Measurements from ENCODE around the gene PLCB2.
A peak's percentile ranks its signal among the peaks of the same experiment; 100 is the strongest.

The PLCB2 gene

DNA sequence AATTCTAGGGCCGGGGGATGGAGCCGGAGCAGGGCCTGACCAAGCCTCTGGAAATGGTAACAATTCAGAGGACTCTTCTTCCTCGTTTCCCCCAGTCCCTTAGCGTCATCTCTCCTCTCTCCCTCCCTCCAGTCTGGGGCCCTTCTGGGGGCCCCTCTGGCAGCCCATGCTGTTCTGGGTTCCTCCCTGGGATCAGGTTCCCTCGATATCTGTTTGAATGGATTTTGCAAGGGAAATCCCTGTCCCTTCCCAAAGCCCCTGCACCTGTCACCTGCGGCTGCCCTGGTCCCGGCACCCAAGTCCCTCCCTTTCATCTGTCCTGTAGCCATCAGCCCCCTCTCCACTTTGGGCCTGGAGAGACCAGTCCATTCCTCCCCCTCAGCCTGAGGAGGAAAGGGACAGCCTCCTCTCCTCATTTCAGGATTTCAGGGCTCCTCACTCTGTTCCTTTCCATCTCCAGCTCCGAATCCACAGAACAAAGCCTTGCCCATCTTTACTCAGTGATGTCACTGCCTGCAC, 1.7 kb upstream of the PLCB2 start:
- no peak for TF ChIP-seq POLR2A (IDR thresholded peaks at IDR 0.05; ENCODE audit: low read depth, low read length)
- no peak for TF ChIP-seq POLR2AphosphoS5 (IDR thresholded peaks at IDR 0.05; ENCODE audit: low read depth, low read length)
- no peak for TF ChIP-seq TAF1 (IDR thresholded peaks at IDR 0.05; ENCODE audit: borderline replicate concordance, low read depth, low read length)
- DNase-seq (ENCODE audit: insufficient read length) (no peak), FAIRE-seq (no peak)

GRCh38 chr15:40306908-40307307, 827 bp downstream of the PLCB2 start:
- DNase-seq (ENCODE audit: insufficient read length) (no peak), FAIRE-seq (no peak)
- no peak for TF ChIP-seq POLR2AphosphoS5 (IDR thresholded peaks at IDR 0.05; ENCODE audit: low read depth, low read length)
- TF ChIP-seq POLR2A (IDR thresholded peaks at IDR 0.05; ENCODE audit: low read depth, low read length): no peak
- TF ChIP-seq TAF1 (IDR thresholded peaks at IDR 0.05; ENCODE audit: borderline replicate concordance, low read depth, low read length): no peak

GRCh38 chr15:40306371-40306770, 1.4 kb downstream of the PLCB2 start:
- DNase-seq (ENCODE audit: insufficient read length) (no peak), FAIRE-seq (no peak)
- TF ChIP-seq TAF1 (IDR thresholded peaks at IDR 0.05; ENCODE audit: borderline replicate concordance, low read depth, low read length) (no peak), POLR2A (IDR thresholded peaks at IDR 0.05; ENCODE audit: low read depth, low read length) (no peak), POLR2AphosphoS5 (IDR thresholded peaks at IDR 0.05; ENCODE audit: low read depth, low read length) (no peak)

- DNase-seq (ENCODE audit: insufficient read length) (no peak), FAIRE-seq (no peak)
- TF ChIP-seq TAF1 (IDR thresholded peaks at IDR 0.05; ENCODE audit: borderline replicate concordance, low read depth, low read length) (no peak), POLR2AphosphoS5 (IDR thresholded peaks at IDR 0.05; ENCODE audit: low read depth, low read length) (no peak), POLR2A (IDR thresholded peaks at IDR 0.05; ENCODE audit: low read depth, low read length) (no peak)
These were observed 2.5 kb downstream of the PLCB2 start for GRCh38 chr15:40305281-40305680.

- DNase-seq (ENCODE audit: insufficient read length): no peak
- TF ChIP-seq TAF1 (IDR thresholded peaks at IDR 0.05; ENCODE audit: borderline replicate concordance, low read depth, low read length): no peak
These were observed 4.2 kb downstream of the PLCB2 start for GRCh38 chr15:40303576-40303975.

GRCh38 chr15:40302981-40303380, 4.8 kb downstream of the PLCB2 start:
- TF ChIP-seq POLR2AphosphoS5 (IDR thresholded peaks at IDR 0.05; ENCODE audit: low read depth, low read length) (no peak), POLR2A (IDR thresholded peaks at IDR 0.05; ENCODE audit: low read depth, low read length) (no peak), TAF1 (IDR thresholded peaks at IDR 0.05; ENCODE audit: borderline replicate concordance, low read depth, low read length) (no peak)
- no peak for DNase-seq (ENCODE audit: insufficient read length)
- FAIRE-seq: no peak

More at GRCh38 chr15:40303576-40303975, 4.2 kb downstream of the PLCB2 start:
- FAIRE-seq: no peak

- DNase-seq (ENCODE audit: insufficient read length) (no peak), FAIRE-seq (no peak)
- TF ChIP-seq POLR2AphosphoS5 (IDR thresholded peaks at IDR 0.05; ENCODE audit: low read depth, low read length) (no peak), POLR2A (IDR thresholded peaks at IDR 0.05; ENCODE audit: low read depth, low read length) (no peak), TAF1 (IDR thresholded peaks at IDR 0.05; ENCODE audit: borderline replicate concordance, low read depth, low read length) (no peak)
These were observed 5.3 kb downstream of the PLCB2 start for GRCh38 chr15:40302288-40302886.

GRCh38 chr15:40301467-40302179, 6.1 kb downstream of the PLCB2 start:
- TF ChIP-seq POLR2A (IDR thresholded peaks at IDR 0.05; ENCODE audit: low read depth, low read length) (no peak), TAF1 (IDR thresholded peaks at IDR 0.05; ENCODE audit: borderline replicate concordance, low read depth, low read length) (no peak), POLR2AphosphoS5 (IDR thresholded peaks at IDR 0.05; ENCODE audit: low read depth, low read length) (no peak)
- DNase-seq (ENCODE audit: insufficient read length) (no peak), FAIRE-seq (no peak)

GRCh38 chr15:40300771-40301170, 7.0 kb downstream of the PLCB2 start:
- no peak for DNase-seq (ENCODE audit: insufficient read length)
- no peak for TF ChIP-seq TAF1 (IDR thresholded peaks at IDR 0.05; ENCODE audit: borderline replicate concordance, low read depth, low read length)
- FAIRE-seq: no peak

GRCh38 chr15:40300367-40300766, 7.4 kb downstream of the PLCB2 start:
- no peak for DNase-seq (ENCODE audit: insufficient read length)
- no peak for FAIRE-seq
- TF ChIP-seq POLR2AphosphoS5 (IDR thresholded peaks at IDR 0.05; ENCODE audit: low read depth, low read length) (no peak), TAF1 (IDR thresholded peaks at IDR 0.05; ENCODE audit: borderline replicate concordance, low read depth, low read length) (no peak), POLR2A (IDR thresholded peaks at IDR 0.05; ENCODE audit: low read depth, low read length) (no peak)

DNA sequence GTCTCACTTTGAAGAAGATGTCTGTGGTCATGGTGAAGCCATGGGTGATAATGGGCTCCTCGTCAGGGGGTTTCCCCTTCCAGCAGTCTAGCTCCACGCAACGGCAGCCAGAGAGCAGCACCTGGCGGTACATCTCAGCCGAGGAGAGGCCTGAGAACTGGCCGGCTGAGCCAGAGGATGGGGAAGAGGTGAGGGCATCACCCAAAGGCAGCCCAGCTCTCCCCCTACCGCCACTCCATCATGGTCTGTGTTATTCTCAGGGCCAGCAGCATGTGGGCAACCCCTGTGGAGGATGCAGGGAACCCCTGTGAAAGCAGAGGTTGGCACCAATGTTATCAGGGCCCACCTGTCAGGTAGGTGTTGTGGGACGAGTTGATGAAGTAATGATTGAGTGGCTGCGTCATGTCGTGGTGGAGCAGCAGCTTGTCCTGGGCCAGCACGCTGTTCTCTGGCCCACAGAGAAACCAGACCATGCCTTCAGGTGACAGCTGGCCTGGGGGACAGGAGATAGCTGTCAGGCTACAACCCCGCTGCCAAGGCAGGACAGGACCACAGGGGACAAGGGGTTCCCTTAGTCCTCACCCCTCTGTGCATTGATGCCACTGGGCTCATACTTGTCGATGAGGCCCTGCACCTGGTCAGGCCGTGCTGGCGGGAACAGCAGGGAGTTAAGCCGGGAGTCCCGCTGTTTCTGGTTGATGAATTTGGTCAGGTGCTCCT, 9.4 kb downstream of the PLCB2 start:
- FAIRE-seq (no peak), DNase-seq (ENCODE audit: insufficient read length) (no peak)
- no peak for TF ChIP-seq POLR2A (IDR thresholded peaks at IDR 0.05; ENCODE audit: low read depth, low read length)
- no peak for TF ChIP-seq TAF1 (IDR thresholded peaks at IDR 0.05; ENCODE audit: borderline replicate concordance, low read depth, low read length)
- no peak for TF ChIP-seq POLR2AphosphoS5 (IDR thresholded peaks at IDR 0.05; ENCODE audit: low read depth, low read length)

GRCh38 chr15:40297356-40297755, 10.4 kb downstream of the PLCB2 start:
- FAIRE-seq: no peak
- DNase-seq (ENCODE audit: insufficient read length): peak; percentile 7
- TF ChIP-seq POLR2A (IDR thresholded peaks at IDR 0.05; ENCODE audit: low read depth, low read length) (no peak), TAF1 (IDR thresholded peaks at IDR 0.05; ENCODE audit: borderline replicate concordance, low read depth, low read length) (no peak), POLR2AphosphoS5 (IDR thresholded peaks at IDR 0.05; ENCODE audit: low read depth, low read length) (no peak)

Measured in GM12892 (cell line).